C4-2B (cell line): ENCODE results near the gene BMP7.

ENCODE experiments used
- H3K27ac ChIP-seq: fragments of 450-650 bp; 2 replicates; pipeline ENCODE4 v1.5.1; 2017
- ZFX ChIP-seq: fragments of 450-650 bp; IDR thresholded peaks from 2 replicates; pipeline ENCODE4 v1.6.1; 2017
- TF ChIP-seq, protein P1 (sequence below): fragments of 450-650 bp; conservative IDR thresholded peaks from 2 replicates; pipeline ENCODE4 v1.5.1; 2017; ENCODE audit warnings: mild to moderate bottlenecking

Gene BMP7

DNA sequence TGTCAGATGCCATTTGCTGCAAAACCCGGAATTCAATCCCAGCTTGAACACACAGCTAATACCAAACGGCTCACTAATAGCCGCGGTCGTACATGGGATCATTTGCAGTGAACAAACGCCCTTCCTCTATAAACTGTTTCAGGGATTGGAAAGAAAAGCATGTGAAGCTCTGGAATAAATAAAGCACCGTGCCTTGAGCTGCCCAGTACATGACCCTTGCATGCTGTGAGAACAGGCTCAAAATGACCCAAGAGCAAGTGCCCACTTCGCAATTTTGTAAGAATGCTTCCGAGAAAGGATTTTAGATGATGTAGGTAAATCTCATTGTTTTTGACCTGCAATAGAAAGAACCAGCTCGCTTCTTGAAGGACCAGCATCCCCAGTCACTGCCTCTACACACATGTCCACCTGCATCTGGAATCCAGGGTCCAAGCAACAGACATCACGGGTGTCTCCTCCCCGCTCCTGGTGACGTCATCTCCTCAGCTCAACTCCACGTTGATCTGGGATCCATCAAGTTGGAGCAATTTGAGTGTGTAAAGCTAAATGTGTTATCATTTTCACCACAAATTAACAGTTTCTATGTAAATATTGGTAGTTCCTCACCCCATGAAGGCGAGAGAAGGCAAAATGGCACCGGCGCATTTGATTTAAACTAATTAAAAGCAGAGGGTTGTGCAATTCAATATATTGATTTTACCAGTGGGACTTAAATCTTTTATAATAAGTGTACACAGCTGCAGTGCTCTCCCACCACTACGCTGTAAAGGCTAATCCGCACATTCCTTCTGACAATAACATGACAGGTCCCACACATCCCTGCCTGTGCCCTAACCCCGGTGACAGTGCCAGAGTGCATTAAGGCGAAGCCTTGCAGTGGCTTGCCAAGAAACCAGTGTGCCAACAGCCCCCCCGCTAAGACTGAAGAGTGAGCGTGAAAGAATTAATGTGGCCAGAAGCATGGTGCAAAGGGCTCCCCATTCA lies 6.2 kb downstream of the BMP7 start:
- no peak overlapping the region for H3K27ac ChIP-seq
- TF ChIP-seq, protein P1, sequence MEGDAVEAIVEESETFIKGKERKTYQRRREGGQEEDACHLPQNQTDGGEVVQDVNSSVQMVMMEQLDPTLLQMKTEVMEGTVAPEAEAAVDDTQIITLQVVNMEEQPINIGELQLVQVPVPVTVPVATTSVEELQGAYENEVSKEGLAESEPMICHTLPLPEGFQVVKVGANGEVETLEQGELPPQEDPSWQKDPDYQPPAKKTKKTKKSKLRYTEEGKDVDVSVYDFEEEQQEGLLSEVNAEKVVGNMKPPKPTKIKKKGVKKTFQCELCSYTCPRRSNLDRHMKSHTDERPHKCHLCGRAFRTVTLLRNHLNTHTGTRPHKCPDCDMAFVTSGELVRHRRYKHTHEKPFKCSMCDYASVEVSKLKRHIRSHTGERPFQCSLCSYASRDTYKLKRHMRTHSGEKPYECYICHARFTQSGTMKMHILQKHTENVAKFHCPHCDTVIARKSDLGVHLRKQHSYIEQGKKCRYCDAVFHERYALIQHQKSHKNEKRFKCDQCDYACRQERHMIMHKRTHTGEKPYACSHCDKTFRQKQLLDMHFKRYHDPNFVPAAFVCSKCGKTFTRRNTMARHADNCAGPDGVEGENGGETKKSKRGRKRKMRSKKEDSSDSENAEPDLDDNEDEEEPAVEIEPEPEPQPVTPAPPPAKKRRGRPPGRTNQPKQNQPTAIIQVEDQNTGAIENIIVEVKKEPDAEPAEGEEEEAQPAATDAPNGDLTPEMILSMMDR: no peak
- no peak for TF ChIP-seq ZFX

DNA sequence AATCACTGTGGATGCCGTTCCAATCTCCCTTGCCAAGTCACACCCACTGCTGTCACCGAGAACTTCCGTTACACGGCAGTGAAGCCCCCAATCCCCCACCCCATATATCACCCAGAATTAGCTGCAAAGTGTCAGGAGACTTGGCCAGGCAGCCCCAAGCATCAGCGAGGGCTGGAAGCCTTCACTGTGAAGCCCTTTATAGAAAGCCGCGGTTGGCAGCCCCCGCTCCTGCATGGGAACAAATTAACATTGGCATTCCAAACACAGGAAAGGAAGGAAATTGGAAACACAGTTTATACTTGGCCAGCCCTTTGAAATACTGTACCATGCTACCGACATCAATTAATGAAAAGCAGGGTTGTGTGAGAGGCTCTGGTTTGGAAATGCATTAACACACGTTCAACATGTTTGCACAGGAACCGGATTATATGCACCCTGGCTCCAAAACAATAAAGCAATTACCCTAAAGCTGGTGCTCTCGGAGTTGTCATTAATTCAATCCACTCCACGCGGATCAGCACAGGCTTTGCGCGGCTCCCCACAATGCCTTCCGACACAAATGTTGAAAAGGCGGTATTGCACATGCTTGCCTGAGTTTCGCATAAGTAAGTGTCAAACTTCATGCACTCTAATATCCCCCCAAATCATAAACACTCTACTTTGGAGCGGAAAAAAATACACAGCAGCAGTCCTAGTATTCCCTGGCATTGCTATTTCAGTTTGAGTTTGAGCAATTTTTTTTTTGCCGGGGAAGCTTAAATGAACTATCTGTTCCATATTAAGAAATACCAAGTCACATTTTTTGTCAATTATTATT lies 7.1 kb downstream of the BMP7 start:
- H3K27ac ChIP-seq: no peak overlapping the region
- TF ChIP-seq ZFX: no peak
- TF ChIP-seq, protein P1: no peak

DNA sequence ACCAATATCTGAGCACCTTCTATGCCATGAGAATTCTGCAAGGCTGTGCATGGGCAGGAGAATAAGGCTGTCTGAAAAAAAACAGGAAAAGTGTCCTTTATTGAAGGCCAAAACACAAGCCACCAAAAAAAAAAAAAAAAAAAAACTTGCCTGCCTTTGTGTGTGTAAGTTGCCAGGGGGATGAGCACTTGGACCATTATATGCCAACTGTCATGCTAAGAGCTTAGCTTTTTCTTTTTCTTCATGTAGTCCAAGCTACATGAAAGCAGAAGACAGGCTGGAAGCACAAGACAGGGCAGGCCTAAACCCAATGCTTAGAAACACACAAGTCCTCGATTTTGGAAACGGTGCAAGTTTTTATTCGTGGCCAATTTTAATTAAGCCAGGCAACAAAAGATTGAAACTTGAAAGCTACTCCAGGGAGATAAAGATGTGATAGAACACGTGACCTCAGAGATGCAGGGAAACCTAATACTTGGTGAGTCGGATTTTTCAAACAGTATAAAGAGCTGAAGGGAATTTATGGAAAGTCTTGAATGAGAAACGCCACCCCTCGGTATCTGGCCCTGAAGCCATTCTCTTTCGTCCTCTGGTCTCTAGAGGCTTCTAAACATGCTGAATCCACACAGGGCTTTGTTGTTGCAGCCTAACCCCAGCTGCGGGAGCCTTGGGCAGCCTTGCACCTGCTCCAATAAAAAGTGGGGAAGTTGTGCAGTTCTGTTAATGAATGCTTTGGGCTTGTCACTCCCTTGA lies 8.6 kb downstream of the BMP7 start:
- H3K27ac ChIP-seq: no peak overlapping the region
- TF ChIP-seq, protein P1: no peak
- TF ChIP-seq ZFX: no peak

DNA sequence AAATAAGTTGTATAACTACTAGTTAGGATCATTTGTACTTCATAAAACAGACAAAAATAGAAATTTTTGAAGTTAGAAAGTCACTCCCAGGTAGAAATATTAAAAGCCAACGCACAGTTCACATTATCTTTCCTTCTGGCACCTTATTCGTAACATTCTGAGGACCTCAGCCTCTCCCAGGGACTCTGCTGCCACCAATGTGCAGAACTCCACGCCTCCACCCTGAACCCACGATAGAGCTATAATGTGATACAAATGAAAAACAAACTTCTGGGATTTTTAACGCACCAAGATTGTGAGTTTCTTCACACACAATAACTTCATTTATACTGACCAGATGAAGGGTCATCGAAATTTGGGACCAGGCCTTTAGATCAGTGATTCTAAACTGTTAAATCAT lies 9.5 kb downstream of the BMP7 start:
- no peak for TF ChIP-seq ZFX
- TF ChIP-seq, protein P1: no peak
- no peak overlapping the region for H3K27ac ChIP-seq

DNA sequence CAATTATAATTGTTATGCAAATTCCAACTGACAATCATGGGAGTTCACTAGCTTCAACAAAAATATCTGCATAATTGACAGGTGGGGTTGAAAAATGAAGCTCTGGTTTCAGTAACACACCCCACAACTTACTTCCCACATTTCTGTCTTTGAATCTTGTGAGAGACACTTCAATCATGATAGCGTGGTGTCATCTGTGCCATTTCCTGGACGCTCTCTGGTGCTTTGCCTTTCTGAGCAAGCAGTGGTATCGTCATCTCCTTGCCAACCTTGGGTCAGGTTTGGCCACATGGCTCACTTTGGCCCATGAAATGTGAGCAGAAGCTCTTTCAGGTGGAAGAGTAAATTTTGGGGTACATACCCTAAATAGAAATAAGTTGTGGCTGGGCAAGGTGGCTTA lies 10.2 kb downstream of the BMP7 start:
- TF ChIP-seq, protein P1: no peak
- no peak for TF ChIP-seq ZFX
- H3K27ac ChIP-seq: no peak overlapping the region

DNA sequence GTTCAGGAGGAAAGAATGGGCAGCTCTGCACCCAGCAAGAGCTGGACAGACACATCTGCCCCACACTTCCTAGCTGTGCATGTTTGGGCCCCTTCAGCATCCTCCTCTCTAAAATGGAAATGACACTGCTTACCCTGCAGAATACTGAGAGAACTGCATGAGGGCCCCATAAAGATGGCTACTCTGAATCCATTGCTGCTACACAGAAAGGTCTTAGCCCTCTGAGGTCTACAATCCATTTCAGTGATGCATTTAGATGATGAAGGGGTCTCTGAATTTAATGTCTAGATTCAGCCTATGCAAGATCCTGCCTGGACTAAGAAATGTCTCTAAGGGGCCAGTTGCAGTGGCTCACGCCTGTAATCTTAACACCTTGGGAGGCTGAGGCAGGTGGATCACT lies 11.3 kb downstream of the BMP7 start:
- TF ChIP-seq, protein P1: no peak
- no peak for TF ChIP-seq ZFX
- no peak overlapping the region for H3K27ac ChIP-seq
